HL-60/S4 (cell line): ENCODE measurements around the gene ZNF730.
"Not testable (repeated sequence)": the region's sequence is repeated elsewhere in the genome, so short reads cannot be mapped to it uniquely, and the experiment has no call there.

Experiments
- in situ Hi-C: fragments of 300-500 bp; cut with MboI; formaldehyde crosslinking; loops from 2 replicates; pipeline ENCODE4 v1.14.3; 2022; ENCODE audit warnings: low sequenced_read_pairs

Gene ZNF730

GRCh38 chr19:23116802-23117571, at the start of gene ZNF730:
Gene ZNF730 (plus strand): TSS chr19:23117025. CDS start chr19:23117174, 149 bp downstream.
- in situ Hi-C loops, result no loop called here

GRCh38 chr19:23070353-23071146, 46.3 kb upstream of the ZNF730 start:
- in situ Hi-C loops, result no loop called here

- in situ Hi-C loops, result no loop called here
Measured at GRCh38 chr19:23071147-23071511, 45.7 kb upstream of the ZNF730 start.

GRCh38 chr19:23075031-23075733, 41.6 kb upstream of the ZNF730 start:
- in situ Hi-C loops, result no loop called here

- in situ Hi-C loops, result not testable (repeated sequence)
Measured at GRCh38 chr19:23077776-23078175, 39.0 kb upstream of the ZNF730 start.

- in situ Hi-C loops, result no loop called here
Measured at GRCh38 chr19:23093832-23094231, 23.0 kb upstream of the ZNF730 start.

GRCh38 chr19:23095418-23095817, 21.4 kb upstream of the ZNF730 start:
- in situ Hi-C loops, result no loop called here

GRCh38 chr19:23098286-23098685, 18.5 kb upstream of the ZNF730 start:
- in situ Hi-C loops, result no loop called here

- in situ Hi-C loops, result no loop called here
Measured at GRCh38 chr19:23098988-23099387, 17.8 kb upstream of the ZNF730 start.

GRCh38 chr19:23099966-23100365, 16.9 kb upstream of the ZNF730 start:
- in situ Hi-C loops, result no loop called here

- in situ Hi-C loops, result no loop called here
Measured at GRCh38 chr19:23101241-23101640, 15.6 kb upstream of the ZNF730 start.

GRCh38 chr19:23118400-23118799, 1.6 kb downstream of the ZNF730 start:
- in situ Hi-C loops, result no loop called here

- in situ Hi-C loops, result not testable (repeated sequence)
Measured at GRCh38 chr19:23134211-23134610, 17.4 kb downstream of the ZNF730 start.

GRCh38 chr19:23145617-23146415, 29.0 kb downstream of the ZNF730 start:
- in situ Hi-C loops, result no loop called here

- in situ Hi-C loops, result no loop called here
Measured at GRCh38 chr19:23160766-23161165, 43.9 kb downstream of the ZNF730 start.

- in situ Hi-C loops, result not testable (repeated sequence)
Measured at GRCh38 chr19:23168286-23168685, 51.5 kb downstream of the ZNF730 start.

GRCh38 chr19:23183251-23183650, 66.4 kb downstream of the ZNF730 start:
- in situ Hi-C loops, result no loop called here

- in situ Hi-C loops, result no loop called here
Measured at GRCh38 chr19:23190341-23190740, 73.5 kb downstream of the ZNF730 start.
